A673 (cell line): ENCODE data around the gene ADAM11.

ENCODE experiments used
- CTCF ChIP-seq: fragments of 300-800, 200-600 bp; sonication (generic); conservative IDR thresholded peaks from 2 replicates; pipeline ENCODE4 v1.5.1; 2017; ENCODE audit warnings: low read depth, mild to moderate bottlenecking, antibody characterized with exemption, low read length, moderate library complexity, mixed read lengths
- EZH2 ChIP-seq: fragments of 200-600 bp; sonication (generic); IDR thresholded peaks from 2 replicates; pipeline ENCODE4 v1.6.1; 2017; ENCODE audit warnings: borderline replicate concordance, low read depth, mild to moderate bottlenecking, mixed read lengths, antibody characterized with exemption, low read length; ENCODE audit not compliant: poor library complexity, severe bottlenecking

- TF ChIP-seq CTCF: no peak
- no peak for TF ChIP-seq EZH2
Measured at GRCh38 chr17:44778656-44779210, 19.9 kb downstream of the ADAM11 start.
